HG03354 (cell line): ENCODE measurements around the gene GABPA.

Experiments used
- ATAC-seq: cut with Tn5 transposase; IDR thresholded peaks from one replicate; pipeline ENCODE4 v1.9.1; 2021; ENCODE audit warnings: mild to moderate bottlenecking; ENCODE audit not compliant: unreplicated experiment, poor library complexity, severe bottlenecking

Gene GABPA

DNA sequence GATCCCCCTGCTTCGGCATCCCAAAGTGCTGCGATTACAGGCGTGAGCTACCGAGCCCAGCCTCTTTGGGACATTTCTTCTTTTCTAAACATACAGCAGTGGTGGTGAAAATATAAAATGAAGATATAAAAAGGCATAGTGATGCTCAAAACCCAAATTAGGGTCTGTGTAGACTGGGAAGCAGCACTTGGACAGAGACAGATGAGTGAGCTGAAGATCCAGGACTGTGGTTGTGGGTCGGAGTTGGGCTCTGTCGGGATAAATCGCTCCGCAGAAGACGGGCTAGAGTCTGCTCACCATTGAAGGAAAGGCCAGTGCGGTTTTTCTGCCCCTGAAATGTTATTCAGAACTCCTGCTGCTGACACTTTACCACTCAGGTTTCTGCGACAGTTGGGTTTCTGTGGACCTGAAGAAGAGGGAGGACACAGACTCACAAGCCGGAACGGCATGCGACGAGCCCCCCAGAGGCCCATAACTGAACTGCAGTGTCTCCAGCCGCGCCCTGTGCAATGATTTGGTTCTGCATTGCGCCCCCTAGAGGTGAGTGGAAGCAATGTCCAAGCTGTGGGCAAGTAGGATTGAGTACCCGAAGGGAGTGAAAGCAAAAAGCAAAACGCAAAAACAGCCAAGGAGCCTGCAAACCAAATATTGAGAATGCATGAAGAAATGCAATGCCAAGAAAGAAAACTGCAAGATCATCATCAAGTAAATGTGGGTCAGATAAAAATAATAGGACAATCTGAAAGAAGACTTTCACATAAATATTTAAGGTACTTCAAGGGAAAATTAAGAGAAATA, 66.6 kb downstream of the GABPA start:
- ATAC-seq, result peak; percentile 100

DNA sequence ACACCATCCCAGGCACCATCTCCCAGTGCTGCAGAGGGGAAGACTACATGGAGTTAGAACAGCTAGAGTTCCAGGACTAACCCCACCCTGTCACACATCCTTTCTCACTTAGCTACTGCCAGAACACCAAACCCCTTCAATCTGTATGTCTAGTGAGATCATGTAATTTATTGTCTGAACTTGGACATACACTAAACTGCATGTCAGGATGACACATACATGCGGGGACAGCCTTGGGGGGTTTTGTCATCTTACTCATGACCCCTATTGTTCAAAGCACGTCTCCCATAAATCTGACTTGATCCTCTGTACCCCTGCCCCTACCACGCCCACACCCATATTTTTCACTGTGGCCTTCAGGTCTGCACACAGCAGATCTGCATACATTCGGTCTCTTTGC, 71.3 kb downstream of the GABPA start:
- ATAC-seq, result no peak

DNA sequence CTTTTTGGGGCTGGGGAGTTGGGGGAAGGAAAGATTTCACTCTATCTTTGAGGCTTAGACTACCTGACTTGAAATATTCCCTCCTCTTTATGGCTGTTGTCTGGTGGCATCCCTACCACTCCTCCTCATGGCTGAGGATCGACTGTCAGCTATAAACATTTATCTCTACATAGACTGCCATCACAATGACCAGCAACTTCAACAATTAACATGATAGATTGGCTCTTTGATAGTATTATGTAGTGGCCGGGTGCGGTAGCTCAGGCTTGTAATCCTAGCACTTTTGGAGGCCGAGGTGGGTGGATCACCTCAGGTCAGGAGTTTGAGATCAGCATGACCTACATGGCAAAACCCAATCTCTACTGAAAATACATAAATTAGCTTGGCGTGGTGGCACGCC, 72.4 kb downstream of the GABPA start:
- ATAC-seq, result no peak

DNA sequence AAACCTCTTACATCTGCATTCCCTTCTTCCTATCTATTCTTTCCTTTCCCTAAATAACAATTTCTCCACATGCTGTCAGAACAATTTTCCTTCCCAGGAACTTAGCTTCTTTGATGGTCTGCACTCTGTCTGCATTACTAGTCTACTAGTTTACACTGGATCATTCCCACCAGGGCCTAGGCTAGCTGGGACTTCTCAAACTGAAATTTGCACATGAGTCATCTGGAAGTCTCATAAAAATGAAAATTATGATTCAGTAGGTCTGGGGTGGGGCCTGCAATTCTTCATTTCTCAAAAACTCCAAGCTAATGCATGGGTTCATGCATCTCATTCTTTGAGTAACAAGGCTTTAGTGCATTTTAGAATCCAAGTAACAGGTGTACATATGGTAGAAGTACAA, 74.2 kb downstream of the GABPA start:
- ATAC-seq, result no peak

DNA sequence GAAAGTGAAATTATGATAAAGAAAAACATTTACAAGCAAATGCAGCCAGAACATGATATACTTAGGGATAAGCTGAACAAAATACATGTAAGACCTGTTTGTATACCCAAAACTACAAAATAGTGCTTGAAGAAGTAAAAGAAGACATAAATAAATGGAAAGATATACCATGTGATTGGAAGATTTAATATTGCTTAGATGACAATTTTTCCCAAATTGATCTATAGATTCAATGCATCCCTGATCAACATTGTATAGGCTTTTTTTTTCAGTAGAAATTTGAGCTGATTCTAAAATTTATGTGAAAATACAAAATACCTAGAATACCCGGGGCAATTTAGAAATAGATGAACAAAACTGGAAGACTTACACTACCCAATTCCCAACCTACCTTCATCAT, 76.4 kb downstream of the GABPA start:
- ATAC-seq, result no peak

DNA sequence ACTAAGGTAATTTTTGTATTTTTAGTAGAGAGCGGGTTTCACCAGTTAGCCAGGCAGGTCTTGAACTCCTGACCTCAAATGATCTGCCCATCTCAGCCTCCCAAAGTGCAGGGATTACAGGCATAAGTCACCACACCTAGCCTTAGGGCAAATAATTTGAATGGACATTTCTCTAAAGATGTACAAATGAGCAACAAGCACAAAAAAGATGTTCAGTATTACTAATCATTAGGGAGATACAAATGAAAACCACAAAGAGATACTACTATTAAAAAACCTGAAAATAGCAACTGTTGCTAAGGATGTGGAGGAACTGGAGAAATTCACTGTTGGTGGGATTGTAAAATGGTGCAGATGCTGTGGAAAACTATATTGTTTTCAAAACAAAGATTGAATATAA, 79.1 kb downstream of the GABPA start:
- ATAC-seq, result no peak

DNA sequence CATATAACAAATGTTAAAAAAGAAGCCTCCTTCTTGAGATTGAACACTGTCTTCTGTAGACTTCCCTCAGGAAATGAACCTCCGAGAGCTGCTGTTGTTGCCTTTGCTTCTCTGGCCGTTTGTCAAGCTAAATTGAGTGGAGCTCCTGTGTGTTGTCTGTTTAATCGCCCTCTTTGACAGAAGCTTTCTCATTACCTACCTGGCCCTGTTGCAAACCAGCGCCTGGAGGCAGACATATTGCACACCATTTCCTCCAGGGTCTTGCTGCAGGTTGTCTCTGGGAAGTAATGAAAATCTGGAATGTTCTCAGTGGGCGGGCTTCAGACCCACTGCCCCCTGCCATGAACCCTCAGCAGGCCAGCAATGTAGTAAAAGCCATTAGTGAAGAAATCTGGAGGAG, 83.3 kb downstream of the GABPA start:
- ATAC-seq, result no peak

DNA sequence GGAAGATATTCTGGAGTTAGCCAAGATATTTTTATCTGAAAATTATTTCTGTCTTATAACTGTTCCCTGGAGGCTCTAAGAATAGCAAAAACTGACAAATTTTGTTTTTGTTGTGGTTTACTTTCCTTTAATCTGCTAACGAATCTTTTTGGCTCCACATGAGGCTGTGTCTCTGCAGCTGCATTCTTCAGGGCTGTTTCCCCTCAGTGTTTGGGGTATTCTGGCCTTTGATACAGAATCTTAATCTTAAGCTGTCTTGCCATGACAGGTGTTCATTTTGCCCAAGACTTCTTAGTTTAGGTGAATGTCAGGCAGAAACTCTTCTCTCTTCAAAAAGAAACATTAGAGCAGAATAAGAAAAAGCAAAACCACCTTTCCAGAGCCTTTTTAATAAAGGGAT, 83.8 kb downstream of the GABPA start:
- ATAC-seq, result no peak
